Spleen (tissue), 11 donors: ENCODE data around the gene IGF2. TPM values are rescaled to one million over a fixed set of nuclear protein-coding genes. Genes with fewer than 3 reads are reported as not detected.

ENCODE experiments used
- DNase-seq: peaks from one replicate; pipeline ENCODE4 v3.0.0-alpha.2; 2020
- H3K27ac ChIP-seq, 8 donors: fragments of 200-600 bp; sonication (generic) in 7 of 8; 1 replicate in 4 of 8; 2 replicates in 4 of 8; pipeline versions ENCODE4 v1.5.0 to v1.8.0; 2016 to 2021; ENCODE audit warnings: inconsistent platforms in 4 of 8, mild to moderate bottlenecking in 4 of 8, moderate library complexity in 1 of 8
- H3K27me3 ChIP-seq, 7 donors: fragments of 200-600 bp; sonication (generic) in 6 of 7; replicated peaks in 1 of 7; 1 replicate in 4 of 7; 2 replicates in 3 of 7; pipeline versions ENCODE4 v1.5.0 to v1.8.0; 2016 to 2021; ENCODE audit warnings: inconsistent platforms in 3 of 7, mild to moderate bottlenecking in 1 of 7
- H3K36me3 ChIP-seq, 6 donors: fragments of 200-600 bp; sonication (generic) in 5 of 6; 1 replicate in 4 of 6; 2 replicates in 2 of 6; pipeline versions ENCODE4 v1.5.0 to v1.8.0; 2016 to 2021; ENCODE audit warnings: inconsistent platforms in 2 of 6
- H3K4me1 ChIP-seq, 6 donors: fragments of 200-600 bp; sonication (generic) in 5 of 6; 1 replicate in 3 of 6; 2 replicates in 3 of 6; pipeline versions ENCODE4 v1.5.0 to v1.8.0; 2016 to 2021; ENCODE audit warnings: inconsistent platforms in 3 of 6
- H3K4me3 ChIP-seq, 8 donors: fragments of 200-600 bp; sonication (generic) in 7 of 8; 1 replicate in 4 of 8; 2 replicates in 4 of 8; pipeline versions ENCODE4 v1.5.0 to v1.8.0; 2016 to 2021; ENCODE audit warnings: inconsistent platforms in 4 of 8, mild to moderate bottlenecking in 4 of 8, moderate library complexity in 2 of 8
- H3K9me3 ChIP-seq, 8 donors: fragments of 200-600 bp; sonication (generic) in 7 of 8; 1 replicate in 4 of 8; 2 replicates in 4 of 8; pipeline versions ENCODE4 v1.5.0 to v1.8.0; 2016 to 2021; ENCODE audit warnings: inconsistent platforms in 4 of 8
- CTCF ChIP-seq, 11 experiments: fragments of 200-600 bp in 7 of 11; fragments of 450-650 bp in 4 of 11; sonication (generic) in 4 of 11; IDR thresholded peaks in 8 of 11; conservative IDR thresholded peaks in 3 of 11; 1 replicate in 7 of 11; 2 replicates in 4 of 11; pipeline versions ENCODE4 v1.4.0 to v1.8.0; 2016 to 2021; ENCODE audit warnings: antibody characterized with exemption in 11 of 11, inconsistent platforms in 4 of 11, mild to moderate bottlenecking in 1 of 11
- POLR2A ChIP-seq, 3 donors: fragments of 450-650 bp; IDR thresholded peaks; one replicate each; pipeline ENCODE4 v1.5.1; 2017; ENCODE audit warnings: antibody characterized with exemption in 3 of 3, mild to moderate bottlenecking in 1 of 3
- POLR2AphosphoS5 ChIP-seq, 3 donors: sonication (generic); formaldehyde crosslinking; IDR thresholded peaks; one replicate each; pipeline ENCODE4 v1.5.1; 2017; ENCODE audit warnings: antibody characterized with exemption in 3 of 3
- WGBS, 5 donors: extraction: QIAGEN DNeasy Blood & Tissue Kit in 3 of 5; methylation state at CpG; one replicate each; pipeline versions ENCODE4 v1.1.5 to v1.1.7; 2013 to 2018; 5-methylcytosine and 5-hydroxymethylcytosine counted together
- intact Hi-C: fragments of 100-400 bp; cut with DNase I; formaldehyde crosslinking; loops from one replicate; pipeline ENCODE4 v1.15.0; 2023; ENCODE audit warnings: low total_unique reads
- polyA plus RNA-seq, 3 donors: library from polyadenylated mRNA; stranded (reverse); fragments of 200-250 nt; gene quantifications; one replicate each; pipeline ENCODE4 v1.2.1, GENCODE V29; 2013
- total RNA-seq, 7 donors: library from RNA; depleted of rRNA in 3 of 7; stranded (reverse); fragments of >200 nt in 3 of 7; fragmentation: NEBNext Ultra II Directional in 4 of 7; extraction: Animal tissue kit (Norgen Biotek cat#: 25700) in 4 of 7; gene quantifications; one replicate each; pipeline versions ENCODE4 v1.1.0 to v1.2.1, GENCODE V29; 2016 to 2021
- donor health status: healthy with polysubstance abuse.
- donor health status: DM: no; HTN: no; CAD: no; lungs with moderate emphysema.
- donor health status: DM: no; HTN: no; CAD: no.
- donor health status: Bipolar disorder and iron deficiency.
- donor health status: healthy.
- donor health status: DM: no; HTN: no; CAD: no.
- donor health status: DM: yes; HTN: yes; CAD: no.

IGF2 gene
- total and polyA plus RNA-seq, 10 donors: 0.74 to 66.6 (median 13.7) TPM

DNA sequence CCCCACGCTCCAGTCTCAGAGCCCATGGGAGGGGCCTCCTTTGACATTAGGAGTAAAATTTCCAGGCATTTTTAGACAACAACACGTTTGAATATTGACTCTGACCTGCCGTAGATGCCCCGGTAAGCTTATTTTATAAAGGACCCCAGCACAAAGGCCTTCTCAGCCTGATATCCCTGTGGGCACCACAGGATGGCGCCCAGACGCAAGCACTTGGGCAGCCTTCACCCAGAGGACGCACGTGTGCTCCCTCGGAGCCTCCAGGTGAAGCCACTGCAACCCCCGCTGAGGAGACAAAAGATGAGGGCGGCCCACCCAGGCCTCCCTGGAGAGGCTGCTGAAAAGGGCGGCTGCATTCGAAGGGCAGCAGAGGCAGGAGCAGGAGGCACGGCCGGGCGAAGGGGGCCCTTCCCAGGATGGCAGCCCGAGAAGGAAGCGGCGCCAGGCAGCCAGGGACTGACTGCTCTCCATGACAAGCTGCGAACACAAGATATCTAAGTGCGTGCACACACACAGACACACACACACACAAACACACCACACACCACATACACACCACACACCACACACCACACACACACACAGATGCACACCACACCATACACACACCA, 47.6 kb upstream of the IGF2 start:
- intact Hi-C loops: no loop called here
- Histone ChIP-seq H3K9me3 (no peaks in the 10 kb centered on the region), H3K4me3 (no peak overlapping the region), H3K27me3 (peaks cover 0 to 70% (median 8%) of the 10 kb centered on the region in 7 donors), H3K27ac (no peak overlapping the region), H3K4me1 (peaks cover 0 to 26% (median 18%) of the 10 kb centered on the region in 6 donors), H3K36me3 (no peaks in the 10 kb centered on the region)
- 8 to 24% (median 15%) methylated on average over 15 to 21 of the region's 21 CpGs for WGBS, 5 donors
- TF ChIP-seq POLR2AphosphoS5 (IDR thresholded peaks at IDR 0.05) (no peak), CTCF (IDR thresholded peaks at IDR 0.05 in 8 of 11, conservative IDR thresholded peaks at IDR 0.05 in 3 of 11) (peak; percentile 10 to 66 (median 51))
- DNase-seq: no peak

- TF ChIP-seq CTCF (IDR thresholded peaks at IDR 0.05 in 8 of 11, conservative IDR thresholded peaks at IDR 0.05 in 3 of 11) (no peak), POLR2A (IDR thresholded peaks at IDR 0.05) (no peak), POLR2AphosphoS5 (IDR thresholded peaks at IDR 0.05) (no peak)
- H3K9me3 ChIP-seq: no peaks in the 10 kb centered on the region
- H3K4me3 ChIP-seq: no peak overlapping the region
- WGBS, 5 donors: 61 to 82% (median 72%) methylated on average over 9 to 23 of the region's 23 CpGs
- no peaks in the 10 kb centered on the region for H3K36me3 ChIP-seq
- no peak for DNase-seq
- H3K27ac ChIP-seq: no peak overlapping the region
- intact Hi-C loops: no loop called here
- H3K4me1 ChIP-seq: peaks cover 0 to 13% (median 6%) of the 10 kb centered on the region in 6 donors
- peaks cover 0 to 66% (median 8%) of the 10 kb centered on the region in 7 donors for H3K27me3 ChIP-seq
These were observed 46.3 kb upstream of the IGF2 start for GRCh38 chr11:2185324-2186085.

DNA sequence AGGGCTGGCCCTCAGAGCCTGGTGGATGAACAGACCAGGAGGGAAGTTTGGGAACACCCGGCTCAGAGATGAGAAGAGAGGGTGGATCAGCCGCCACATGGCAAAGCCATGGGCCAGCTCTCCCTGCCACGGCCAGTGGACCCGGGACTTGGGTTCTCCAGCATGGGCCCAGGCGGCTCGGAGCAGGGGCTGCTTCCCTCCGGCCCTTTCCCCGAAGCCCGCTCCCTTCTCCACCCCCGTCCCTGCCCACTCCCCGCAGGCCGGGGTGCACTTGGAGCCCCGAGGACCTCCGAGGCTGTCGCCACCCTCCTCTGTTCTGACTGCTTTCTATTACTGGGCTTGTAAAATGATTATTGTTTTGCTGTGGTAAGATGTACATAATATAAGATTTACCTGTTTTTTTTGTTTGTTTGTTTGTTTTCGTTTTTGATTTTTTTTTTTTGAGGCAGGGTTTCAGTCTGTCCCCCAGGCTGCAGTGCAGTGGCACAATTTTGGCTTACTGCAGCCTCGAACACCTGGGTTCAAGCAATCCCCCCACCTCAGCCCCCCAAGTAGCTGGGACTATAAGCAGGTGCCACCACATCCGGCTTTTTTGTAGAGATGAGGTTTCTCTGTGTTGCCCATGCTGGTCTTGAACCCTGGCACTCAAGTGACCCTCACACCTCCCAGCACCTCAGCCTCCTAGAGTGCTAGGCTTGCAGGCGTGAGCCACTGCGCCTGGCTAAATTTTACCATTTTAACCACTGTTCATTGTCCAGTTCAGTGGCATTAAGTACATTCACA, 43.7 kb upstream of the IGF2 start:
- Histone ChIP-seq H3K4me1 (peaks cover 0 to 6% (median 2%) of the 10 kb centered on the region in 6 donors), H3K36me3 (no peaks in the 10 kb centered on the region), H3K9me3 (no peaks in the 10 kb centered on the region), H3K27ac (no peak overlapping the region), H3K27me3 (peaks cover 0 to 75% (median 8%) of the 10 kb centered on the region in 7 donors), H3K4me3 (no peak overlapping the region)
- no peak for DNase-seq
- 79 to 88% (median 83%) methylated on average over 17 to 20 of the region's 20 CpGs for WGBS, 5 donors
- intact Hi-C loops: no loop called here
- TF ChIP-seq POLR2AphosphoS5 (IDR thresholded peaks at IDR 0.05) (no peak), CTCF (IDR thresholded peaks at IDR 0.05 in 8 of 11, conservative IDR thresholded peaks at IDR 0.05 in 3 of 11) (no peak), POLR2A (IDR thresholded peaks at IDR 0.05) (no peak)
